ENCODE data around the gene SERPINB6.
"Not testable (repeated sequence)": the region's sequence is repeated elsewhere in the genome, so short reads cannot be mapped to it uniquely, and the experiment has no call there.

Gene SERPINB6

DNA sequence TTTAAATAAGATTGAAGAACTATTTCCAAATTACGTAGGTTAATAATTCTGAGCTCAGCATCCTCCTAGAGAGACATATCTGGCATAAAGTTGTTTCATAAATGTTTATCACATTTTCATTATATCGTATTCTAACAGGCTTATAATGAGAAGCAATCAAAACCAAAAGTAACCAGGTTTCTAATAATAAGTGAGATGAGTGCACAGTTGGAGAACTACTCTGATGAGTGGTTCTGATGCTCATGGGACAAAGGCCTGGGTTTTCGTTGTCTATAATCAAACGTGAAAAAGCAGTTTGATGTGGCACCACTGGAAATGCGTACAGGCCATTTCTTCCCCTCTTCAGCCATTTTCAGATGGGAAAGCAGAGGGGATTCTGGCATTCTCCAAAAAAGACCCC is 4.7 kb upstream of the SERPINB6 start:
- no peak for DNase-seq

DNA sequence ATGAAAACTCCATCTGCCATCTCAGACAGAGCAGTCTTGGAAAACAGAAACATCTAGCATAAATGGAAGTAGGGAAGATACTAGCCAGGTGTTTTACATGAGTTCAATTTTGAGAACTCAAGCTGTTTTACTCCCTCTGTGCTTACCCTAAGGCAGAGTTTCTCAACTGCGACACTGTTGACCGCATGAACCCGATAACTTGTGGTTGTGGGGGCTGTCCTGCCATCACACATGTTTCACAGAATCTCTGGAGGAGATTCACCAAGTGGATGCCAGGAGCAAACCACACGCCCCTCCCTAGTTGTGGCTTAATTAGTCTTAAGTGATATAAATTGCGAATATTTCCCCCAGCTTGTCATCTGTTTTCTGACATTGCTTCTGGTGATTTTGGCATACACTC is 2.3 kb upstream of the SERPINB6 start:
- DNase-seq = no peak

GRCh38 chr6:2973180-2973579 is 1.8 kb upstream of the SERPINB6 start:
- DNase-seq = not testable (repeated sequence)

DNA sequence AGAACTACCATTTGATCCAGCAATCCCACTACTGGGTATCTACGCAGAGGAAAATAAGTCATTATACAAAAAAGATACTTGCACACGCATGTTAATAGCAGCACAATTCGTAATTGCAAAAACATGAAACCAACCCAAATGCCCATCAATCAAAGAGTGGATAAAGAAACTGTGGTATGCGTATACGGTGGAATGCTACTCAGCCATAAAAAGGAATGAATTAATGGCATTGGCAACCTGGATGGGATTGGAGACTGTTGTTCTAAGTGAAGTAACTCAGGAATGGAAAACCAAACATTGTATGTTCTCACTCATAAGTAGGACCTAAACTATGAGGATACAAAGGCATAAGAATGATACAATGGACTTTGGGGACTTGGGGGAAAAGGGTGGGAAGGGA is 1.3 kb upstream of the SERPINB6 start:
- DNase-seq = not testable (repeated sequence)

DNA sequence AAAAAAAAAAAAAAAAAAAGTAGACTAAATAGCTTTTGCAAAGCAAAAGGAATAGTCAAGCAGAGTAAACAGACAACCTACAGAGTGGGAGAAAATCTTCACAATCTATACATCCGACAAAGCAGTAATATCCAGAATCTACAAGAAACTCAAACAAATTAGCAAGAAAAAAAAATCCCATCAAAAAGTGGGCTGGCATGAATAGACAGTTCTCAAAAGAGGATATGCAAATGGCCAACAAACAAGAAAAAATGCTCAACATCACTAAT is 786 bp upstream of the SERPINB6 start:
- not testable (repeated sequence) for DNase-seq

DNA sequence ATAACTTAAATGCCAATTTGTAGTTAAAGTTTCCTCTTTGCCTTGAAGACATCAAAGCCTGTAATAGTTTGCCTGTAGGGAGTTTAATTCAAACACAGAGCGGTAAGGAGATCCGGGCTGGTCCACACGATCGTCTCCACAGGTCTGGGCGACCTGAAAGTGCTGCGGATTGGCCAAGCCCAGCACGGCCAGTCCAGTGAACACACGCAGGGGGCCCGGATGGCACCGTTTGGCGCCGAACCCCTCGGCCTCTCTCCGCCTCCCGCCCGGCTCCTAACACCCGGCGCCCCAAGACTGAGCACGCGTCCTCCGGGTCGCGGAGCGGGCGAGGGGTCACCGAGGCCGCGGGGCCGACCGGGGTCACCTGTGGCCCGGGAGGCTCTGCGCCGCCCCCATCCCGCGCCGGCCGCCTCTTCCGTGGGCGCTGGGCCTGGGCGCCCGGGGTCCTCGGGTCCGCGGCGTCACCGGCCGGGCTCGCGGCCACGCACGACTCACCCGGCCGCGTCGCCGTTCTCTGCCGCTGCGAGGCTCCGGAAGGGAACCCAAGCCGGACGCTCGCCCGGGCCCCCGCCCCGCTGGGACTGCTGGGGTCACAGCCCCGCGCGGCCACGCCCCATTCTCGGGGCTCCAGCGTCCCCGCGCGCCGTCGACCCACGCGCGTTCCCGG is 481 bp downstream of the SERPINB6 start:
- DNase-seq = peak; percentile 57

DNA sequence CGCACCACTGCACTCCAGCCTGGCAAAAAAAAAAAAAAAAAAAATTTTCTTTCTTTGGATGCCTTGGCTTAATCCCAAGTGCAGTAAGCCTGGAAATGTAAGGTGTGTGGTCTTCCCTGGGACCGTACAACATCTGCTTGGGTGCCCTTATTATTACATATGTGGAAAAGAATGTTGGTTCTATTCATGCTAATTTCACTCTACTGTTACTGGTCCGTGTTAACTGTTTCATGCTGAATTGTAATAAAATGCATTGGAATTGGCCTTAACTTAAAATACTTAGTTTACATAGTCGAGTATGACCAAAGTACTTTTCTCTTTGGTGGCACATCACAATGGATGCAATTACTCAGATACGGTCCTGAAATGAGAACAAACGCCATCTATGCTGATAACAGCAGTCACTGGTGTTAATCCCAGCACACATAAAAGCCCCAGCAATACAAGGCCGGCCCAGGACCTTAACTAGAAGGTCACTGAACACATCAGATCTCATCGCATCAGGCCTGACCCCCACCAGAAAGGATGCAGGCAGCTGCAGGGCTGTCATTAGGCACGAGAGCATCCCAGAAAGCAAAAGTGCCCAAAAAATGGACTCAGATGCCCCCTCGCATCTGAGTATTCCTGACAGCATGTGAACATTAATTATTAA is 1.2 kb downstream of the SERPINB6 start:
- DNase-seq = no peak

DNA sequence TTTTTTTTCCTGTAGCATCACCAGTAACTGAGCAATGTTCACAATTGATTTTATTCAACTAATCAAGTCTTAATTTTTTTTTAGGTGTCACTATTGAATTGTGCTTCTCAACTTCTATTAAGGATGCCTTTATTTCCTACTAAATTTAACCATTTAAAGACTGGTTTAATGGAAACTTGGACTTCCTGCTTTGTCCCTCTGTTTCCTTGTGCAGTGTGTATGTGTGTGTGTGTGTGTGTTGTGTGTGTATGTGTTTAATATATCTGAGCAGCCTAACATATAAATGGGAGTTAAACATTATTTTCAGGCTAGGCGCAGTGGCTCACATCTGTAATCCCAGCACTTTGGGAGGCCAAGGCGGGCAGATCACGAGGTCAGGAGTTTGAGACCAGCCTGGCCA is 1.8 kb downstream of the SERPINB6 start:
- DNase-seq = no peak

GRCh38 chr6:2968600-2969135 is 2.7 kb downstream of the SERPINB6 start:
- no peak for DNase-seq

- no peak for DNase-seq
Observed at GRCh38 chr6:2967936-2968335, 3.4 kb downstream of the SERPINB6 start.

DNA sequence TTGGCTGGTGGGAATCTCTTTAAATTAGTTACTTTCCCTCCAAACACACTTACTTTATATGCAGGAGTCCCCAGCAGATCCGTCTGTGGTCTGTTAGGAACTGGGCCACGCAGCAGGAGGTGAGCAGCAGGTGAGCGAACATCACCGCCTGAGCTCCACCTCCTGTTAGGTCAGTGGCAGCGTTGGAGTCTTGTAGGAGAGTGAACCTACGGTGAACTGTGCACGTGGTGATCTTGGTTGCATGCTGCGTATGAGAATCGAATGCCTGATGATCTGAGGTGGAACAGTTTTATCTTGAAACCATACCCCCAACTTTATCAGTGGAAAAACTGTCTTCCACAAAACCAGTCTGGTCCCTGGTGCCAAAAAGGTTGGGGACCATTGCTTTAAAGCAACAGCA is 5.0 kb downstream of the SERPINB6 start:
- DNase-seq = no peak

DNA sequence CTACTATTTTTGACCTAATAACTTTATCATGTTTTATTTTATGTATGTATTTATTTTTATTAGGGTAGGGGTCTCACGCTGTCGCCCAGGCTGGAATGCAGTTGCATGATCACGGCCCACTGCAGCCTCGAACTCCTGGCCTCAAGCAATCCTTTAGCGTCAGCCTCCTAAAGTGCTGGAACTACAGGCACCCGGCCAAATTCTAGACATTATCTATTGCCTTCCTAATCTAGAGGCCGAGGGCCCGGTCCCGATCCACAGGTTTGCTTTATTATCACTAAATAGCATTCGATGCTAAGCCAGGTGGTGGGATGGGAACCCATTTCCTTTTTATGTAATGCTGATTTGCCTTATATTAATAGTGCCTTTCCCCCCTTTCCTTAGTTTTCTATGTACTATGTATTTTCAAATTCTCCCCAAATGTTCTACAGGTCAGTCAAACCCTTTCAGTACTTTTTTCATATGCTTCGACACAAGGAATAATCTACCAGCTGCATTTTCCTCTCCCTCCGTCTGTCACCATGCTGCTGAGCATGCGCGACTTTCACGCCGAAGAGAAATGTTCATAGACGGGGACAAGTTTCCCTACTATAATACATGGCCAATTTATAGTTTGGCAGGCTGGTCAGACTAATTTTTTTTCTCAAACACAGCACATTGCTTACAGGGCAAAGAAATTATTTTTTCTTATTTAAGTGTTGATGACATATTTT is 6.4 kb downstream of the SERPINB6 start:
- DNase-seq = no peak

DNA sequence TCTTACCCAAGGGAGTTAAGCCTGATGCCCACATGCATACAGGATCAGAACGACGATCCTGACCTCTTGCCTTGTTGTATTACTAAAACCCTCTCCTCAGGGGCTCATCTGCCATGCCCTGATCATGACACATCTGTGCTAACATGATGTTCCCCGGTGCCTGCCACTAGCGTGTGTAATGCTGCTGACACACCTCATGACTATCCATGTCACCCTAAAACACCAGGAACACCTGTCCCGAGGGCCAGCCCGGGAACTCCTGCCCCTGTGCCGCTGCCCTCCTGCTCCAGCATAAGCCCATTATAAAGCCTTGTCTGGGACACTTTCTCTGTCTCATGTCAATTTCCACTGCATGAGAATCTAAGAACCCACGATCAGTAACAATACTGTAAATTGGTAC is 7.6 kb downstream of the SERPINB6 start:
- DNase-seq = no peak

DNA sequence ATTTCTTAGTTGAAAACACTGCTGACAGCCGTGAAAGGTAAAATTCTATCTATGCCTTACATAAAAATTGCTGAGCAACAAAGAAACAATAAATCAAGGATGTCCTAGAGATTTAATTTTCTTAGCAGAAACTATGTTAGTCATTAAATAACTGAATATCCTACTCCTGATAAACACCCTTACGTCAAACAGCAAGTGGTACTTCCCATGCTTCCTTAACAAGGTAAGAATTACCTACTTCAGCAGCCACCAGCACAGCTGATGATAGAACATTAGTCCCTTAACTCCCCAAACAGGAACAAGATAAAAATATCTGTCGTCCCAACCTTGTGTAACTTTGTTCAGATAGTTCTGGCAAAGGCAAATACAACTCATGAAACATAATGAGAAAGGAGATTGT is 8.7 kb downstream of the SERPINB6 start:
- no peak for DNase-seq

GRCh38 chr6:2962004-2962403 is 9.4 kb downstream of the SERPINB6 start:
- DNase-seq = no peak

DNA sequence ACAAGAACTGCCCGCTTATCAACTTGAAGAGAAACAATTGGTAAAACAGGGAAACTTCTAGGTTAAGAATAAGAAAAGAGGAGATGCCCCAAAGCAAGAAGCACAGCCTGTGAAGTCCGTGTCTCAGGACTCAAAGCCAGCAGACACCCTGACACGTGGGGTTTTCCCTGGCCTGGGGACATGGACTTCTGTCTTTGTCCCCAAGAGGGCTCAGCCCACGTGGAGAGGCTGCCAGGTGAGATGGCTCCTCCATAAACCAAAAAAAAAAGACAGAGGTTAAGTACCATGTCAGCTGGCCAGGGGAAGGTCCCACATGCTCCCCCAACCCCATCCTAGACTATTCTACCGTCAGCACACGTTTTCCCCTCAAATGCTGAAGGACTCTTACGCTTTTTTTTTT is 9.9 kb downstream of the SERPINB6 start:
- DNase-seq = no peak

DNA sequence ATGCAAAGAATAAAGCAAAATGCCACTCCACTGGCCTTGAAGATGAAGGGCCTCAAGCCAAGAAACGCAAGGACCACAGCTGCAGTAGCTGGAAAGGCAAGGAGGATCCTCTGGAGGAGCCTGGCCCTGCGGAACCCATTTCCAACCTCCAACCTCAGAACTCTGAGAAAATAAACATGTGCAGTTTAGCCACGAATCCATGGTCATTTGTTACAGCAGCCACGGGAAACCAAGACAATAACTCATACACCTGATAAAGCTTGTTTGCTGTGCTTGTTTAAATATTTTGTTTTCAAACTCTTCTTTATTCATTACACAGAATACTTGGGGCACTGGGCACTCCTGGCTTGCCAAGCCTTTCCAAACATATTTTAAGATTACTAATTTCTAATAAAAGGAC is 10.4 kb downstream of the SERPINB6 start:
- no peak for DNase-seq

DNA sequence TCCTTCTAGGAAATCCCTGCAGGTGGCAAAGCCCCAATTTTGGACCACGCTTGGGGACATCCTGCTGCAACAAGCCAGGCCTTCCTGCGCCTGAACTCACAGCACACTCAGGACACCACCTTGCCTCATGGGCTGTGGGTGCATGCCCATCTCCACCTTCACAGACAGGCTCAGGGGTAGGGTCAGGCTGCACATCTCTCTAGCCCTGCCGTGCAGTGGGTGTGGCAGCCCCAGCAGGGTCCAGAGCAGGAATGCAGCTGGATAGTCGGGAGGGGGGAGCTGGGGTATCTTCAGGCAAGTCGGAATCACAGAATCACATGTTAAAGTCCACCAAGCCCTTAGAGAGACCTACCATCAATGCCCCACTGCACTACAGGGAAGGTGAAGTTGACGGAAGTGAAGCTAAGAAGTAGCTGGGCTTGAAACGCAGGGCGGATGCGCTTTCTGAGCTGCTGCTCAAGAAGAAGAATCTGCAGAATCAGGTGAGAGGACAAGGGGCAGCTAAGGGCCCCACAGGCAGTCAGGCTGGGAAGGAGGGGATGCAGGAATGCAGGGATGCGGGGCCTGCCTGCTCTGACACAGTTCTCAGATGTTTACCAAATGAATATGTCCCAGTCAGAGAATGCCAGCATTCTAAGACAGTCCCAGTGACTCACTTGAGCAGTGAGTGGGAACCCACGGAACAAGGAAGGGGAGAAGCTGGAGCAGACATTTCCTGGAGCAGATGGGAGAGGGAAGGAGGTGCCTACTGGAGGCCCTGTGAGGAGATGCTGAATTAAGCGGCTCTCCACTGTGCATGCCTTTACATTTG is 11.3 kb downstream of the SERPINB6 start:
- DNase-seq = no peak

- DNase-seq = no peak
Observed at GRCh38 chr6:2958776-2959175, 12.6 kb downstream of the SERPINB6 start.

DNA sequence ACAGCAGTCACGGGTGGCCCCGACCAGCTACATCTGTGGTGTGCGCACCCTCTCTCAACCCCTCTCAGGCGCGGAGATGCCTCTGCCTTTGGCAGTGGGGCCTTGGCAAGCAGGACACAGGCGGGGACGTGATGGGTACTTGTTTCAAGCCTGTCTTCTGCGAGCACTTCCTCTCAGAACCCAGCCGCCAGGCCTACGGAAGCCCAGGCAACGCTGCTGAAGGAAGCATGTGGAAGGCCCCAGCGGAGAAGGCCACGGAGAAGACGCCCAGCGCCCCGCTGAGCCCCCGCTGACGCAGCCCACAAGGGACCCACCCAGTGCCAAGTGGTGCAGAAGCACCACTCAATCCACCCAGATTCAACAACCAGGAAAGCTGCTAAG is 13.0 kb downstream of the SERPINB6 start:
- DNase-seq = no peak

DNA sequence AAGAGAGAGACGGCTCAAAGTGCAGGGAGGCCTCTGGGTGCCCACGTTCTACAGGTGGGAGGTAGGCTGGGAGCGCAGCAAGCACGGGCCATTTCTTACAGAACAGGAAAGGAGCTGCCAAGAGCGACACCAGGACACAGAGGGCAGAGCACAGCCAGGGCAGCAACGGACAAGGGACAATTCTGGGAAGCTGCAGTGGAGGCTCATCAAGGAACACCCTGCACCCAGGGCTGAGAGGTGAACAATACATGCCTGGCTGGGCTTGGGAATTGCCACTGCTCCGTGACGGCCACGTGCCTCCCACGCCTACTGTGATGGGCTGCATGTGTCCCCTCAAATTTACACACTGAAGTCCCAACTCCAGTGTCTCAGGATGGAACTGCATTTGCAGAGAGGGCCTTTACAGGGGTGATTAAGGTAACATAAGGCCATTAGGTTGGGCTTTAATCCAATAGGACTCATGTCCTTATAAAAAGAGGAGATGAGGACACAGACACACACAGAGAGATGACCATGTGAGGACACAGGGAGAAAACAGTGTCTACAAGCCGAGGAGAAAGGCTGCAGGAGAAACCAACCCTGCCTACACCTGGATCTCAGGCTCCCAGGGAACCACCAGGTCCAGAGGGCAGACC is 13.6 kb downstream of the SERPINB6 start:
- no peak for DNase-seq

GRCh38 chr6:2956930-2957685 is 14.3 kb downstream of the SERPINB6 start:
- DNase-seq = no peak
